H1 (cell line): ENCODE results near the gene COBLL1. TPM values are rescaled to one million over a fixed set of nuclear protein-coding genes. Genes with fewer than 3 reads are reported as not detected.

ENCODE experiments used
- ATF3 ChIP-seq: IDR thresholded peaks from 2 replicates; pipeline ENCODE4 v1.6.1; 2011; ENCODE audit warnings: low read depth, mild to moderate bottlenecking, low read length; ENCODE audit not compliant: insufficient read depth
- CHD1 ChIP-seq: IDR thresholded peaks from 2 replicates; pipeline ENCODE4 v1.6.1; 2012; ENCODE audit warnings: low read depth, low read length, improper control_type of control experiment
- CHD7 ChIP-seq: fragments of 300-600 bp; sonication (generic); IDR thresholded peaks from 2 replicates; pipeline ENCODE4 v1.7.1; 2012; ENCODE audit warnings: low read length, moderate library complexity, mild to moderate bottlenecking, inconsistent platforms; ENCODE audit not compliant: insufficient replicate concordance
- CTBP2 ChIP-seq: IDR thresholded peaks from 2 replicates; pipeline ENCODE4 v1.7.0; 2011; ENCODE audit warnings: borderline replicate concordance, mild to moderate bottlenecking, moderate library complexity, mixed read lengths, low read length; ENCODE audit not compliant: insufficient read depth, insufficient read length
- KDM4A ChIP-seq: IDR thresholded peaks from one replicate; pipeline ENCODE4 v1.7.1; 2012; ENCODE audit warnings: low read depth, mild to moderate bottlenecking, moderate library complexity, low read length, inconsistent platforms; ENCODE audit not compliant: severe bottlenecking
- NANOG ChIP-seq: IDR thresholded peaks from 2 replicates; pipeline ENCODE4 v1.6.1; 2011; ENCODE audit warnings: low read length, low read depth, mild to moderate bottlenecking, inconsistent platforms; ENCODE audit not compliant: insufficient read depth, poor library complexity, severe bottlenecking
- SAP30 ChIP-seq: fragments of 300-600 bp; sonication (generic); IDR thresholded peaks from 2 replicates; pipeline ENCODE4 v1.7.1; 2012; ENCODE audit warnings: low read length, moderate library complexity, mild to moderate bottlenecking, inconsistent platforms; ENCODE audit not compliant: insufficient read depth, insufficient replicate concordance
- USF2 ChIP-seq: IDR thresholded peaks from 2 replicates; pipeline ENCODE4 v1.6.1; 2011; ENCODE audit warnings: low read length, improper control_type of control experiment
- polyA plus RNA-seq, 7 experiments: library from polyadenylated mRNA; depleted of rRNA in 3 of 7; stranded (reverse) in 5 of 7; unstranded in 2 of 7; fragments of >200 nt in 5 of 7; fragments of 200-250 nt in 2 of 7; gene quantifications; 1 replicate in 5 of 7; 2 replicates in 1 of 7; 4 replicates in 1 of 7; pipeline versions ENCODE4 v1.2.1 to v1.2.3, GENCODE V29; 2011 to 2013; ENCODE audit warnings: missing spikeins in 2 of 7, mixed read lengths in 2 of 7
- total RNA-seq: library from RNA; stranded (reverse); fragmentation: NEBNext Ultra II Directional; extraction: Animal tissue kit (Norgen Biotek cat#: 25700); gene quantifications from 2 replicates; pipeline ENCODE4 v1.2.1, GENCODE V29; 2021

COBLL1 gene
- total and polyA plus RNA-seq, 2 of the 8 experiments (the other 6 are each of a cell fraction or from before 2014, with no cell fraction given): 2.2 to 6.2 TPM

GRCh38 chr2:164784376-164784775, 57.2 kb downstream of the COBLL1 start (continued):
- TF ChIP-seq ATF3: no peak
- TF ChIP-seq KDM4A: no peak
- TF ChIP-seq CHD7: no peak
- TF ChIP-seq CTBP2: no peak
- no peak for TF ChIP-seq SAP30
- TF ChIP-seq CHD1: no peak
- no peak for TF ChIP-seq NANOG
- TF ChIP-seq USF2: no peak
